NCI-H2227 treated with DMSO at 0.1 percent for 48 hours (cell line): ENCODE data around the gene F2RL3.

Experiments
- DNase-seq: peaks from one replicate; lab custom pipeline; 2025; lab: John Stamatoyannopoulos, UW

The F2RL3 gene

DNA sequence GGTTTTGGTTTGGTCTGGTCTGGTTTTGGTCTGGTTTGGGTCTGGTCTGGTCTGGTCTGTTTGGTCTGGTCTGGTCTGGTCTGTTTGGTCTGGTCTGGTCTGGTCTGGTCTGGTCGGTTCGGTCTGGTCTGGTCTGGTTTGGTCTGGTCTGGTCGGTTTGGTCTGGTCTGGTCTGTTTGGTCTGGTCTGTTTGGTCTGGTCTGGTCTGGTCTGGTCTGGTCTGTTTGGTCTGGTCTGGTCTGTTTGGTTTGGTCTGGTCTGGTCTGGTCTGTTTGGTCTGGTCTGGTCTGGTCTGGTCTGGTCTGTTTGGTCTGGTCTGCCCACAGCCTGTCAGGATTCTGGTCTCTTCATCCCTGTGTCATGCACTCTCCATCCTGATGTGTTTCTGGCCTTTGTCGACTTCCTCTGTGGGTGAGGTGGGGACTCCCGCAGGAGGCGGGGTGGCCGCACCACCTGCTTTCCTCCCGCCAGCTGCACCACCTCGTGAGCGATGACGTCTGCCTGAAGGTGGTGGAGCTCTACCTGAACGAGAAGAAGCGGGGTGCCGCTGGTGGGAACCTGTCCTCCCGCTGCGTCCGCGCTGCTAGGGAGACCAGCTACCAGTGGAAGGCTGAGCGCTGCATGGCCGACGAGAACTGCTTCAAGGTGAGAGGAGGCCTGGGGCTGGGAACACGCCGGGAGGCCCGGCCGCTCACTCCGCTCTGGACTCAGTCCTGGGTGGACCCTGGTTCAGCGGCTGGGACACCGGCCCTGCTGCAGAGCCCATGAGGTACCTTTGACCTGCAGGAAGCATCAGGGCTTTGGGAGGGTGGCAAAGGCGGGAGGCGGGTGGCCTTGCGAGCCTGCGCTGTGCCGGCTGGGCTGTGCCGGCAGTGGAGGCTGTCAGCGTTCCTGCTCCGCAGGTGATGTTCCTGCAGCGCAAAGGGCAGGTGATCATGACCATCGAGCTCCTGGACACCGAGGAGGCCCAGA lies 12.9 kb upstream of the F2RL3 start:
- no peak for DNase-seq

DNA sequence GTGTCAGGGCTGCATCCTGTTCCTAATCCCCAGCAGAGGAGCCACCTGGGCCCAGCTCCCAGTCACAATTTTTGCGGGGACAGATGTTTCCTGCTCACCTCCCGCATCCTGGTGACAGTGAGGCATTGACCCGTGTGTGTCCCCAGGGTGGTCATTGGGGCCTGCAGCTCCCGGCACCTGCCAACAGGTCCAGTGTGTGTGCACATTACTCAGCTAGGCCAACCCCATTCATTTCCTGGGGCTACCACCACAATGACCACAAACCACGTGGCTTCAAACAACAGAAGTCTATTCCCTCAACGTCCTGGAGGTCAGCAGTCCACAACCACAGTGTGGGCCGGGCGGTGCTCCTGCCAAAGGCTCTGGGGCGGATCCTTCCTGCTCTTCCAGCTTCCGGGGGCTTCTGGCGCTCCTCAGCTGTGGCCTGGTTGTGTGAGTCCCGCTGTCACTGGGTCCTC lies 11.9 kb upstream of the F2RL3 start:
- DNase-seq: no peak

DNA sequence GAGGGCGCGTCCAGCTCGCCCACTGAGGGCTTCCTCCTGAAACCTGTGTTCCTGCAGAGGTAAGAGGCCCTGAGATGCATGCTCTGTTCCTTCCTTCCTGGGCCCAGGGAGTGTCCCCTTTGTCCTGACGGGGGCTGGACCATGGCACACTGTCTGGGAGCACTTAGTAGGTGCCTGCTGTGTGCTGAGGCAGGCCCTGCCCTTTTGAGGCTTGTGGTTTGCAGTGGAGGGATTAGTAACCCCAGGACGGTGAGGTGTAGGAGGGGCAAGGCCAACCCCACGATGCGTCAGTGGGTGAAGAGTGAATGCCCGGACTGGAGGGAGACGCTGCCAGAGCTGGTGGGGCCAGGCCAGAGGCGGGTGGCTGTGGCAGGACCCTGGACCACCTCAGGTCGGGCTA lies 11.2 kb upstream of the F2RL3 start:
- DNase-seq: no peak

DNA sequence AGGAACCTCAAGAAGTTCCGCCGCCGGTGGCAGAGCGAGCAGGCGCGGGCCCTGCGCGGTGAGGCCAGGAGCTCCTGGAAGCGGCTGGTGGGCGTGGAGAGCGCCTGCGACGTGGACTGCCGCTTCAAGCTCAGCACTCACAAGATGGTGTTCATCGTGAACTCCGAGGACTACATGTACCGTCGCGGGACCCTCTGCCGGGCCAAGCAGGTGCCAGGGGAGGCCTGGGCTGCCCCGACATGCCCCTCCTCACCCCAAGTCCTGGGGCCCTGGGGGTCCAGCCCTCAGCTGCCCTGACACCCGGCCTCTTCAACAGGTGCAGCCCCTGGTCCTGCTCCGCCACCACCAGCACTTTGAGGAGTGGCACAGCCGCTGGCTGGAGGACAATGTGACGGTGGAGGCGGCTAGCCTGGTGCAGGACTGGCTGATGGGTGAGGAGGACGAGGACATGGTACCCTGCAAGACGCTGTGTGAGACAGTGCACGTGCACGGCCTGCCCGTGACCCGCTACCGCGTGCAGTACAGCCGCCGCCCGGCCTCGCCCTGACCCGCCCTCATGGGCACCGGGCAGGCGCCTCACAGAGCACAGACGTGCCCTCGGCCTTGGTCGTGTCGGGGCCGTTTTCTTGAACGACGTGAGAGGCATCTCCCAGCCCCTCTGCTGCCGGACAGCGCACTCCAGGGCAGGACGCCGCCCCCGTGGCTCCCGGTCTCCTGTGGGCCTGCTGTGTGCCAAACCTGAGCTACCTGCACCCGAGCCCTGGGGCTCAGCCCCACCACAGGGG lies 10.4 kb upstream of the F2RL3 start:
- DNase-seq: no peak

DNA sequence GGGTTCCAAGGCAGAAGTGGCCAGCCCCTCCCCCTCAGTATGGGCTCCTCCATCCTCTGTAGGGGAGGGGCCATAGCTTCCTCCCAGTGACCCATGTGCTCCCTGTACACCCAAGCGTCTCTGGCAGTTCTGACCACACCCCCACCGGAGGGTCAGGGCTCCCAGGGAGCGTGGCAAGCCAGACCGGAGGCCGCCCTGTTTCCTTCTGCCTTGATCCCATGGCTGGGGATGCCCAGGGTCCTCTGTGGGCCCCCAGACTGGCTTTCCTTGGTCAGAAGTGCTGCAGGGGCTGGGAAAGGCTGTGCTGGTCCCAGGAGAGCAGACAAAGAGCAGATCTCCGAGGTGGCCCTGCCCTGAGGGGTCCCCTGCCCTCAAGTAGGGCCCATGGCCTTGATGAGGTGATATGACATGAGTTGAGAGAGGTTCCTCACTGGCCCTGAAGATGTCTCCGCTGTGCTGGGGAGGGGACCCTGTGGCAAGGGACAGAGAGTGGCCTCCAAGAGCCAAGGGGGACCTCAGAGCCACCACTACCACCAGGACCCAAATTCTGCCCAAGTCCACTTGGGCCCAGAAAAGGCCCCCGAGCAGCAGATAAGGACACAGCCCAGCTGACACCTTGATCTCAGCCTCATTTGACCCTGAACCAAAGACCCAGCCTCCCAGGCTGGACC lies 7.8 kb upstream of the F2RL3 start:
- DNase-seq: no peak

DNA sequence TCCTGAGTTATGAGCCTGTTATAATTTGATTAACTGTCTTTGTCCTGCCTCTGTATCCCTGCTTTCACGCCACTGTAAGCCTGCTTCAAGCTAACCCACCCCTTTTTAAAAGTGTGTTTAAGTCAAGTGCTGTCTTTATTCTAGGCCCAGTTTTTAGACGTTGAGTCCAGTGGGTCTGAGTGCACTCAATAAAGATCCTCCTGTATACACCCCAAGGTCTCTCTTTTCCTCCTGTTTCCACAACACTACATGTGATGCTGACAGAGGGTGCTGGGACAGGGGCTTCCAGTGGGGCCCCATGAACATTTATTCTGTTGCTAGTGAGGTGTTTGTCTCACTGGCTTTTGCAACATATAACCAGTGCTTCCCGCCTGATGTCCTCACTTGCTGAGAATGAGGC lies 6.7 kb upstream of the F2RL3 start:
- no peak for DNase-seq

DNA sequence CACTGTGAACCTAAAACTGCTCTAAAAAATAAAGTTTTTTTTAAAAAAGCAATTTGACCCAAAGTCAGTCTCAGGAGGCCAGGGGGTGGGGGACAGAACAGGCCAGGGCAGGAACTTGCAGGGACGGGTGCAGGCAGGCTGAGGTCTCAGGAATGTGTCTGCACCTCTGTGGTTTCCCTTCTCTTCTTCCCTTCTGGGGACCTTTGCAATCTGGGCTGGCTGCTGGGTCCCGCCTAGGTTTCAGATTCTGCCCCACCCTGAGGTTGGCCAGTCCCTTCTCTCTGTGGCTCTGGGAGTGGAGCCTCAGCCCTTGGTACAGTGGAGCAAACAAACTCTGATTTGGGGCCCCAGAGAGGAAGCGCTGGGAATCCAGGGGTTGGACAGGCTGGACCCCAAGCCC lies 5.3 kb upstream of the F2RL3 start:
- no peak for DNase-seq

DNA sequence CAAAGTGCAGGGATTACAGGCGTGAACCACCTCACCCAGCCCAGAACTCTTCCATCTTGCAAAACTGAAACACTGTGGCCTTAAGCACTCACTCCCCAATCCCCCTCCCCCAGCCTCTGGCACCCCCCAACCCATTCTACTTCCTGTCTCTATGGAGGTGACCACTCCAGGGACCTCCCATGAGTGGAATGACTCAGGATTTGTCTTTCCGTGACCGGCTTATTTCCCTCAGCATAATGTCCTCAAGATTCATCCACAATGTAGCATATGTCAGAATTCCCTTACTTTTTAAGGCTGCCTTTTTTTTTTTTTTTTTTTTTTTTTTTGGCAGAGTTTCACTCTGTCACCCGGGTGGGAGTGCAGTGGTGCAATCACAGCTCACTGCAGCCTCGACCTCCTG lies 3.6 kb upstream of the F2RL3 start:
- DNase-seq: no peak

DNA sequence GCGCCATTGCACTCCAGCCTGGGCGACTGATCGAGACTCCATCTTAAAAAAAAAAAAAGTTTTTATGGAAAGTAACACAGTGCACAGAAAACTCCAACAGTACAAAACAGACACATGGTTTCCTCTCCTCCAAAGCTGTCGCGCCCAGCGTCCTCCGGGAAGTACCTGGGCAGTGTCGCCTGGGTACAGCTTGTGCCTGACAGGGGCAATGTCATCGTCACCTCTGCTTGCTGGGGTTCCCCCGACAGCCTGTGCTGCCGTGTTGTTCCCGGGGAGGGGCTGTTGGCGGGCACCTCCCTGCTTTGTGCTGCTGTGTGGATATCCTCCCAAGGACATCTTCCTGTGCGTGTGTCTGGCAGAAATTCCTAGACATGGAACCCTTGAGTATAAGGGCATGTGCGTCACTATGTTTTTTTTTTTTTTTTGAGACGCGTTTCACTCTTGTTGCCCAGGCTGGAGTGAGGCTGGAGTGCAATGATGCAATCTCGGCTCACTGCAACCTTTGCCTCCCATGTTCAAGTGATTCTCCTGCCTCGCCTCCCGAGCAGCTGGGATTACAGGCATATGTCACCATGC lies 2.4 kb upstream of the F2RL3 start:
- no peak for DNase-seq

DNA sequence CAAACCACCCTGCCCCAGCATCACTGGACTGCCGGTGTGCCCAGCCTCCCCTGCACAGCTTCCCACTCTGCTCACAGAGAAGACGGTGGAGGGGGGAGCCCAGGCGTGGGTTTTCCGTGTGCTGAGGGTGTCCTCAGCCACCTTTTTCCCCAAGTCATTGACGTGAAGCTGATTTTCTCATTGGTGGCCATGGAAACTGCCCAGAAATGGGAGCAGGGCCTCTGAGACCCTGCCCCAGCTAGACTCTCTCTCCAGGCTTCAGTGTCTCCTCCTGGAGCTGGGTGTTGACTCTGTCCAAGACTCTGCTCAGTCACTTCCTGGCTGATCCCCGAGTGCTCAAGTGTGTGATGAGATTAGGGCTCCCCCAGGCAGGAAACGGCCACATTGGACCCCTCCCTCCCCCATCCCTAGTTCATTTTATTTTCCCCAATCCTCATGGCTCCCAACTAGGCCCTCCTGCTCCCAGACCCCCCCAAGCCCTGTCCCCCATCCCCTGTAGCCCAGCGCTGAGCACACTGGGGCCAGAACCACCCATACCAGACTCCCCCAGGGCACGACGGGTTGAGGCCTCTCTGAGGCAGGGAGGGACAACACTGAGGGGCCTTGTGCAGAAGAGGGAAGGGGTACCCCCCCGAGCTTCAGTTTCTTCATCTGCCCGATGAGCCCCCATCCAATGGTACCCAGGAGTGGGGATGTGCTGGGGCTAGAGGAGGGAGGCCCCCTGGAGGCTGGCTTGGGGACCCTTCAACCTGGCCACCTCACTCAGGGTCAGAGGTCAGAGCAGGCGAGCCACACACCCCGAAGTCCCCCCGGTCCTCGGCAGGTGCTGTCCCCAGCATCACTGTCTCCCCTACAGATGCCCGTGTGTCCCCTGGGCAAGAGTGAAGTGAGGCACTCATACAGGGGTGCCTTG lies 1.2 kb upstream of the F2RL3 start:
- no peak for DNase-seq

DNA sequence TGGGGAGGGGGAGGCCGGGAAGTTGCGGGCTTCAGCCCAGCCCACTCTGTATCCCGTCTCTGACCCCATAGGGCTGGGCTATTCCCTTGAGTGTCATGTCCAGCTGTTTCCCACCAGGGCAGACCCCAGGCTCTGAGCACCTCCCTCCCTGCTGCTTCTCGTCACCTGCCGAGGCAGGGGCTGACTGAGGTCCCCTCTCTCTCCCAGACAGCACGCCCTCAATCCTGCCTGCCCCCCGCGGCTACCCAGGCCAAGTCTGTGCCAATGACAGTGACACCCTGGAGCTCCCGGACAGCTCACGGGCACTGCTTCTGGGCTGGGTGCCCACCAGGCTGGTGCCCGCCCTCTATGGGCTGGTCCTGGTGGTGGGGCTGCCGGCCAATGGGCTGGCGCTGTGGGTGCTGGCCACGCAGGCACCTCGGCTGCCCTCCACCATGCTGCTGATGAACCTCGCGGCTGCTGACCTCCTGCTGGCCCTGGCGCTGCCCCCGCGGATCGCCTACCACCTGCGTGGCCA lies 625 bp downstream of the F2RL3 start:
- DNase-seq: no peak

DNA sequence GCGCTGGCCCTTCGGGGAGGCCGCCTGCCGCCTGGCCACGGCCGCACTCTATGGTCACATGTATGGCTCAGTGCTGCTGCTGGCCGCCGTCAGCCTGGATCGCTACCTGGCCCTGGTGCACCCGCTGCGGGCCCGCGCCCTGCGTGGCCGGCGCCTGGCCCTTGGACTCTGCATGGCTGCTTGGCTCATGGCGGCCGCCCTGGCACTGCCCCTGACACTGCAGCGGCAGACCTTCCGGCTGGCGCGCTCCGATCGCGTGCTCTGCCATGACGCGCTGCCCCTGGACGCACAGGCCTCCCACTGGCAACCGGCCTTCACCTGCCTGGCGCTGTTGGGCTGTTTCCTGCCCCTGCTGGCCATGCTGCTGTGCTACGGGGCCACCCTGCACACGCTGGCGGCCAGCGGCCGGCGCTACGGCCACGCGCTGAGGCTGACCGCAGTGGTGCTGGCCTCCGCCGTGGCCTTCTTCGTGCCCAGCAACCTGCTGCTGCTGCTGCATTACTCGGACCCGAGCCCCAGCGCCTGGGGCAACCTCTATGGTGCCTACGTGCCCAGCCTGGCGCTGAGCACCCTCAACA lies 1.2 kb downstream of the F2RL3 start:
- no peak for DNase-seq

DNA sequence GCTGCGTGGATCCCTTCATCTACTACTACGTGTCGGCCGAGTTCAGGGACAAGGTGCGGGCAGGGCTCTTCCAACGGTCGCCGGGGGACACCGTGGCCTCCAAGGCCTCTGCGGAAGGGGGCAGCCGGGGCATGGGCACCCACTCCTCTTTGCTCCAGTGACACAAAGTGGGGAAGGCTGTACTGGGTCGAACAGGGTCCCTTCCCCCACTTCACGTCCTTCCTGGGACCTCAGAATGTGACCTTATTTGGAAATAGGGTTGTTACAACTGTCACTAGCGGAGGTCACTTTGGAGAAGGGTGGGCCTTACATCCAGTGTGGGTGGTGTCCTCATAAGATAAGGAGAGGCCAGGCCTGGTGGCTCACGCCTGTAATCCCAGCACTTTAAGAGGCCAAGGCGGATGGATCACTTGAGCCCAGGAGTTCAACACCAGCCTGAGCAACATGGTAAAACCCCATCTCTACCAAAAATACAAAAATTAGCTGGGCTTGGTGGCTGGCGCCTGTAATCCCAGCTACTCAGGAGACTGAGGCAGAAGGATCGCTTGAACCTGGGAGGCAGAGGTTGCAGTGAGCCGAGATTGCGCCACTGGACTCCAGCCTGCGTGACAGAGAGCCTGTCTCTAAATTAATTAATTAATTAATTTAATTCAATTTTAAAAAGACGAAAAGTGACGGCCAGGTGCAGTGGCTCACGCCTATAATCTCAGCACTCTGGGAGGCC lies 1.8 kb downstream of the F2RL3 start:
- no peak for DNase-seq

DNA sequence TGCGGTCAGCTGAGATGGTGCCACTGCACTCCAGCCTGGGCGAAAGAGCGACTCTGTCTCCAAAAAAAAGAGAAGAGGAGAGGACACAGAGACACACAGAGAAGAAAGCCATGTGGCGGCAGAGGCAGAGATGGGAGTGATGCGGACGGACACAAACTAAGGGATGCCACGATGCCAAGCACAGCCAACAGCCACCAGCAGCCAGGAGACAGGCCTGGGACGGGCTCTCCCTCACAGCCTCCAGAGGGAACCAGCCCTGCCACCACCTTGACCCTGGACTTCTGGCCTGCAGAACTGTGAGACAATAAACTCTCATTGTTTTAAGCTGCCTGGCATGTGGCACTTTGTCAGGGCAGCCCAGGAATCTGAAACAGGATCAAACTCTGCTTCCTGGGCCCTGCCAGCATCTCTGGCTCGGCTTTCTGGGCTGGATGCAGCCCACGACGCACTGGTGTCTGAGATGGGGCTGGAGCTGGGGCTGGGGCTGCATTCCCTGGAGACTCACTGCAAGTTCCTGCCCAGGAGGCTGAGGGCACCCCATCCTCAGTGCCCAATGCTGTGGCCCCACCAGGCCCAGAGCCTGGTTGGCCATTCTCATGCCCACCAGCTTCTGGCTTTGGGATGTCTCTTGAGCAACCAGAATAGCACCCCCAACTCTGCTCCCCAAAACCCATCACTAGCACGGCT lies 3.0 kb downstream of the F2RL3 start:
- no peak for DNase-seq

DNA sequence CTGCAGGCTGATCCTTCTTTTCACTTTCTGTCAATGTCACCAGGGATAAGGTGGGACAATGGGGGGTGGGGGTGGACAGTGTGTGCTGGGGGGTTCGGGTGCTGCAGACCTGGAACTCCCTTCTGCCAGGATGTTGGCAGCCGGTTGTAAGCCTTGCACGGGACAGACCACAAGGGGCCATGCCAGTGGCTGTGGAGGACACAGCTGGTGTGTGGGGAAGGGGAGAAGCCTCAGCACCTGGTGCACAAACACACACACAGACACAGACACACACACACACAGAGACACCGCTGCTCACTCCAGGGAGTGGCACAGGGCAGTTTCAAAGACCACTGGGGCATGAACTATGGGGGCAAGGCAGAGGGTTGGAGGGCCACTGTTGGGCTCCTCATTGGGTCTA lies 3.6 kb downstream of the F2RL3 start:
- DNase-seq: no peak

DNA sequence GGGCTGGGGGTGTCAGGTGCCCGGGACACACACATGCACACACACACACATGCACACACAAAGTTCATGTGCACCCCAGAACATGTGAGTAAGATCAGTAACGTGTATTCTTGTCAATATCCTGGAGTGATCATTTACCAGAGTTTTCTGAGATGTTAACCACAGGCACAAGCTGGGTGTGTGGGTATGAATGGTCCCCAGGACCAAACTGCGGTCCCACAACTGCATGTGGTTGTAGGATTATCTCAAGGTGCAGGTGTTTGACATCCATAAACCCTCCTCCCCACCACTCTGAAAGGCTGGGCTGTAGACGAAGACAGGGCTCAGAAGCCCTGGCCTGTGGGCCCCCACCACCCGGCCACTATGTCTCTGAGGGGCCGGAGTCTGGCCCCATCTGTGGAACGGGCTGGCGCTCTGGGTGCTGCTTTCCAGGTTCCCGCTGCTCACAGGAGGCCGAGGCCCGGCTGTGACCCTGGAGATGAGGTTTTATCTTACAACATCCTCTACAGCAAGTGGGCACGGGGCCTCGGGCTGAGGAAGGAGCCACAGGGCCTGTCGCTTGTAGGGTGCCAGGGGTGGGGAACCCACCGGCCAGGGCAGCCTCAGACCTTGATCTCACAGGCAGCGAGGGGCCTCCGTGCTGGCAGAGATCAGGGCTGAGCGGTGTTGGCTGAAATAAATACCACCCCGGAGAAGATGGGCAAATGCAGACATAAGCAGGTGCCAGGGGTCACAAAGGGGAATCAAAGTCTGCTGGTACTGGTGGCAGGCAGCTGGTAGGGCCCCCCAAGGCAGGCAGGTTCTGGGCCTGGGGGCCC lies 4.3 kb downstream of the F2RL3 start:
- no peak for DNase-seq

DNA sequence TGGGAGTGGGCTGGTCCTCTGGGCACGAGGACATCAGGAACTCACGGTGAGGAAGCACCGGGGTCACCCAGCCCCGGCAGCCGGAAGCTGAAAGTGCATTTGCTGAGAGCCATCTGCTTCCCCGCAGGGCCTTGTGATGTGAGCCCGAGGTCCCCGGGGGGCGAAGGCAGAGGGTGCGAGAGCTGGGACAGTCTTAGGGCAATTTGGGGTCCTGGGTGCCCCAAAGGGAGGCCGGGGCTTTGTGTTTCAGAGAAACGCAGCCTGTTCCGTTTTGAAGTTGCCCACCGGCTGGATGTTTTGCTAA lies 4.8 kb downstream of the F2RL3 start:
- DNase-seq: no peak

DNA sequence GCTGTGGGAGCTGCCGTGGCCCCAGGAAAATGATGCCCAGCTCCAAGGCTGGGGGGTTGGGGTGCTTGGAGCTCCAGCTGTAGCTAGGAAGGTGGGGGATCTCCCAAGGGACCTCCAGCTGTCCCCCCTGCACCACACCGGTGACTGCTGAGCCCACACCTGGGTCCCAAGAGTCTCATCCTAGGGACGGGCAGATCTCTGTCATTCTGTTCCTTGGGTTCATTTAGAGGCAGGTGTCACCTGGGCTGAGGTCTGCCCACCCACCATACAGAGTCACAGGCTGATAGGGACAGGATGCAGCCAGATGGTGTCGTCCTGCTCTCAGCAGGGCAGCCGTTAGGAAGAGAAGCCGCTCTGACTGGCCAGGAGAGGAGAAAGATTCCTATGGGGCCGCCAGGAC lies 5.3 kb downstream of the F2RL3 start:
- no peak for DNase-seq
